HCT116 (cell line): ENCODE data around the gene SLC25A44. TPM values are rescaled to one million over a fixed set of nuclear protein-coding genes. Genes with fewer than 3 reads are reported as not detected.

Experiments
- ATAC-seq: fragments of 200-7000 bp; cut with Tn5 transposase; 2 replicates; pipeline ENCODE4 v1.9.1; 2020; ENCODE audit warnings: mild to moderate bottlenecking, moderate library complexity
- BruUV-seq: library from RNA; stranded (reverse); fragments of 400-500 nt; replicated peaks from 2 replicates; lab custom pipeline; 2021; lab: Mats Ljungman, UMichigan
- CTCF ChIA-PET: fragments of 300-600 bp; sonication (Branson Sonifier 250); formaldehyde crosslinking; loops from one replicate; lab custom pipeline; 2021; ENCODE audit warnings: antibody characterized with exemption; lab: Charles Lee
- POLR2A ChIA-PET: fragments of 300-600, 350-600 bp; sonication (Branson Sonifier 250); formaldehyde crosslinking; loops from one replicate; lab custom pipeline; 2021; ENCODE audit warnings: antibody characterized with exemption; lab: Charles Lee
- RAD21 ChIA-PET, 2 experiments: fragments of 300-600 bp; sonication (Branson Sonifier 250); formaldehyde crosslinking; loops; one replicate each; lab custom pipeline; 2023; ENCODE audit warnings: low total read pairs in 2 of 2; ENCODE audit not compliant: uncharacterized antibody in 2 of 2, unreplicated experiment in 2 of 2, low non-redundant PET in 1 of 2; lab: Charles Lee
- DNase-seq: peaks from one replicate; pipeline ENCODE4 v3.0.0-alpha.2; 2010; ENCODE audit warnings: low read depth, low spot score
- H2AFZ ChIP-seq: fragments of 200-600 bp; shearing (Covaris generic), sonication (generic); 2 replicates; pipeline ENCODE4 v1.6.1; 2017; ENCODE audit warnings: low read depth, mixed run types, mixed read lengths, antibody characterized with exemption, low read length; ENCODE audit not compliant: poor library complexity, severe bottlenecking
- H3K27ac ChIP-seq: 2 replicates; pipeline ENCODE4 v1.5.1; 2012; ENCODE audit warnings: low read depth, low read length
- H3K27me3 ChIP-seq: fragments of 200-600 bp; sonication (generic); 2 replicates; pipeline ENCODE4 v1.6.1; 2016; ENCODE audit warnings: mixed run types, low read length, mixed read lengths; ENCODE audit not compliant: insufficient read depth
- H3K36me3 ChIP-seq, 2 experiments: fragments of 200-500 bp in 1 of 2; fragments of 200-600 bp in 1 of 2; sonication (Bioruptor generic) in 1 of 2; sonication (generic) in 1 of 2; 2 replicates each; pipeline versions ENCODE4 v1.5.1 to v1.6.1; 2014 to 2016; ENCODE audit warnings: low read length in 2 of 2, inconsistent platforms in 1 of 2, mixed read lengths in 1 of 2, mixed run types in 1 of 2; ENCODE audit not compliant: insufficient read depth in 2 of 2, control insufficient read depth in 1 of 2
- H3K4me1 ChIP-seq, 2 experiments: fragments of 200-600 bp in 1 of 2; sonication (generic) in 1 of 2; 2 replicates each; pipeline versions ENCODE4 v1.5.1 to v1.6.1; 2012 to 2017; ENCODE audit warnings: low read length in 2 of 2, inconsistent platforms in 1 of 2, mild to moderate bottlenecking in 1 of 2, mixed read lengths in 1 of 2, mixed run types in 1 of 2, moderate library complexity in 1 of 2; ENCODE audit not compliant: insufficient read depth in 2 of 2, control insufficient read depth in 1 of 2
- H3K4me2 ChIP-seq: fragments of 200-600 bp; sonication (generic); 2 replicates; pipeline ENCODE4 v1.6.1; 2017; ENCODE audit warnings: mixed run types, low read length, mixed read lengths
- H3K4me3 ChIP-seq, 2 experiments: fragments of 200-600 bp in 1 of 2; sonication (generic) in 1 of 2; replicated peaks in 1 of 2; 2 replicates each; pipeline ENCODE4 v1.5.1; 2011 to 2016; ENCODE audit warnings: low read length in 2 of 2, control low read depth in 1 of 2, low read depth in 1 of 2, mild to moderate bottlenecking in 1 of 2, mixed read lengths in 1 of 2, mixed run types in 1 of 2
- H3K79me2 ChIP-seq: fragments of 200-600 bp; sonication (generic); 2 replicates; pipeline ENCODE4 v1.6.1; 2017; ENCODE audit warnings: mild to moderate bottlenecking, mixed run types, low read length, moderate library complexity, mixed read lengths; ENCODE audit not compliant: insufficient read depth
- H3K9ac ChIP-seq: fragments of 200-600 bp; sonication (generic); 2 replicates; pipeline ENCODE4 v1.6.1; 2016; ENCODE audit warnings: low read length, mixed read lengths
- H3K9me2 ChIP-seq: fragments of 200-600 bp; sonication (generic), shearing (Covaris generic); 2 replicates; pipeline ENCODE4 v1.6.1; 2017; ENCODE audit warnings: mixed run types, mild to moderate bottlenecking, moderate library complexity; ENCODE audit not compliant: insufficient read depth
- H3K9me3 ChIP-seq, 2 experiments: fragments of 200-500 bp in 1 of 2; fragments of 200-600 bp in 1 of 2; sonication (Bioruptor generic) in 1 of 2; sonication (generic) in 1 of 2; 2 replicates each; pipeline ENCODE4 v1.6.1; 2014 to 2017; ENCODE audit warnings: low read length in 2 of 2, mixed read lengths in 2 of 2, inconsistent platforms in 1 of 2, low read depth in 1 of 2, mild to moderate bottlenecking in 1 of 2, mixed run types in 1 of 2, moderate library complexity in 1 of 2; ENCODE audit not compliant: control insufficient read depth in 1 of 2, insufficient read depth in 1 of 2
- H4K20me1 ChIP-seq: fragments of 200-600 bp; sonication (generic), shearing (Covaris generic); 2 replicates; pipeline ENCODE4 v1.6.1; 2017; ENCODE audit warnings: mixed run types, mild to moderate bottlenecking, moderate library complexity; ENCODE audit not compliant: insufficient read depth
- CBX3 ChIP-seq: IDR thresholded peaks from 2 replicates; pipeline ENCODE4 v1.6.1; 2012; ENCODE audit warnings: low read depth
- EGR1 ChIP-seq: IDR thresholded peaks from 2 replicates; pipeline ENCODE4 v1.6.1; 2012; ENCODE audit warnings: low read depth
- EZH2 ChIP-seq: fragments of 200-600 bp; sonication (generic); IDR thresholded peaks from 2 replicates; pipeline ENCODE4 v1.6.1; 2017; ENCODE audit warnings: antibody characterized with exemption, mixed run types
- FOSL1 ChIP-seq: IDR thresholded peaks from 2 replicates; pipeline ENCODE4 v1.6.1; 2012; ENCODE audit warnings: low read depth
- POLR2A ChIP-seq: IDR thresholded peaks from 2 replicates; pipeline ENCODE4 v1.7.0; 2011; ENCODE audit warnings: borderline replicate concordance; ENCODE audit not compliant: insufficient read depth, insufficient read length; ENCODE audit errors: extremely low read depth
- REST ChIP-seq: IDR thresholded peaks from 2 replicates; pipeline ENCODE4 v1.6.1; 2012; ENCODE audit warnings: low read depth
- TCF7L2 ChIP-seq: IDR thresholded peaks from 2 replicates; pipeline ENCODE4 v1.7.0; 2011; ENCODE audit warnings: borderline replicate concordance, inconsistent platforms; ENCODE audit not compliant: insufficient read depth, insufficient read length; ENCODE audit errors: extremely low read depth
- intact Hi-C: fragments of 100-400 bp; cut with micrococcal nuclease; formaldehyde crosslinking; loops from 2 replicates; pipeline ENCODE4 v1.10.0; 2022
- total RNA-seq: library from RNA; stranded (reverse); gene quantifications from one replicate; pipeline ENCODE4 v1.2.1, GENCODE V29; 2021; ENCODE audit not compliant: unreplicated experiment
- TF ChIP-seq, protein P1 (sequence below): IDR thresholded peaks from 2 replicates; pipeline ENCODE4 v1.6.1; 2011; ENCODE audit warnings: mild to moderate bottlenecking, low read length, moderate library complexity; ENCODE audit not compliant: insufficient replicate concordance; ENCODE audit errors: extremely low read depth

SLC25A44 gene
- total RNA-seq, 1 experiment from 2014 or later, result 17.5 TPM

GRCh38 chr1:156195853-156196252 is 1.9 kb downstream of the SLC25A44 start:
- no peak overlapping the region for H3K9ac ChIP-seq
- no peaks in the 10 kb centered on the region for H3K9me3 ChIP-seq
- no peak overlapping the region for H3K4me3 ChIP-seq
- intact Hi-C loops, result no loop called here
- peaks cover 8 to 20% of the 10 kb centered on the region in 2 experiments for H3K4me1 ChIP-seq
- ATAC-seq (no peak), DNase-seq (no peak)
- TF ChIP-seq TCF7L2 (no peak), EZH2 (no peak), REST (no peak), FOSL1 (no peak), CBX3 (no peak), POLR2A (no peak), EGR1 (no peak)
- TF ChIP-seq, protein P1, sequence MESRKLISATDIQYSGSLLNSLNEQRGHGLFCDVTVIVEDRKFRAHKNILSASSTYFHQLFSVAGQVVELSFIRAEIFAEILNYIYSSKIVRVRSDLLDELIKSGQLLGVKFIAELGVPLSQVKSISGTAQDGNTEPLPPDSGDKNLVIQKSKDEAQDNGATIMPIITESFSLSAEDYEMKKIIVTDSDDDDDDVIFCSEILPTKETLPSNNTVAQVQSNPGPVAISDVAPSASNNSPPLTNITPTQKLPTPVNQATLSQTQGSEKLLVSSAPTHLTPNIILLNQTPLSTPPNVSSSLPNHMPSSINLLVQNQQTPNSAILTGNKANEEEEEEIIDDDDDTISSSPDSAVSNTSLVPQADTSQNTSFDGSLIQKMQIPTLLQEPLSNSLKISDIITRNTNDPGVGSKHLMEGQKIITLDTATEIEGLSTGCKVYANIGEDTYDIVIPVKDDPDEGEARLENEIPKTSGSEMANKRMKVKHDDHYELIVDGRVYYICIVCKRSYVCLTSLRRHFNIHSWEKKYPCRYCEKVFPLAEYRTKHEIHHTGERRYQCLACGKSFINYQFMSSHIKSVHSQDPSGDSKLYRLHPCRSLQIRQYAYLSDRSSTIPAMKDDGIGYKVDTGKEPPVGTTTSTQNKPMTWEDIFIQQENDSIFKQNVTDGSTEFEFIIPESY, result no peak
- H3K9me2 ChIP-seq, result no peaks in the 10 kb centered on the region
- ChIA-PET POLR2A (interaction anchor here (6.3 kb wide), 1 partner anchor 17 kb away, joined by 21 read pairs; the partner anchor contains the start of gene PMF1), RAD21 (no interaction called here), CTCF (no interaction called here)
- no peak overlapping the region for H2AFZ ChIP-seq
- no peak overlapping the region for H3K4me2 ChIP-seq
- BruUV-seq, result no TSS peak
- H3K27me3 ChIP-seq, result no peaks in the 10 kb centered on the region
- H4K20me1 ChIP-seq, result no peaks in the 10 kb centered on the region
- H3K79me2 ChIP-seq, result peaks cover 46% of the 10 kb centered on the region
- no peak overlapping the region for H3K27ac ChIP-seq
- 0 out of 4 replicates have a peak, but pooled peaks cover 0 to 8% of the 10 kb centered on the region in 2 experiments for H3K36me3 ChIP-seq
